Transverse colon (tissue), 4 donors: ENCODE results near the gene TCERG1L.

Experiments used
- CTCF ChIP-seq, 5 experiments: fragments of 200-600 bp in 3 of 5; fragments of 450-650 bp in 2 of 5; sonication (generic) in 3 of 5; IDR thresholded peaks; 1 replicate in 2 of 5; 2 replicates in 3 of 5; pipeline ENCODE4 v1.5.1; 2016 to 2017; ENCODE audit warnings: antibody characterized with exemption in 5 of 5, inconsistent platforms in 3 of 5, mild to moderate bottlenecking in 2 of 5, moderate library complexity in 1 of 5
- EP300 ChIP-seq: sonication (generic); formaldehyde crosslinking; IDR thresholded peaks from one replicate; pipeline ENCODE4 v1.6.1; 2017; ENCODE audit warnings: antibody characterized with exemption, low read depth
- POLR2AphosphoS5 ChIP-seq, 3 donors: sonication (generic); formaldehyde crosslinking; IDR thresholded peaks; one replicate each; pipeline ENCODE4 v1.6.1; 2016; ENCODE audit warnings: antibody characterized with exemption in 3 of 3

DNA sequence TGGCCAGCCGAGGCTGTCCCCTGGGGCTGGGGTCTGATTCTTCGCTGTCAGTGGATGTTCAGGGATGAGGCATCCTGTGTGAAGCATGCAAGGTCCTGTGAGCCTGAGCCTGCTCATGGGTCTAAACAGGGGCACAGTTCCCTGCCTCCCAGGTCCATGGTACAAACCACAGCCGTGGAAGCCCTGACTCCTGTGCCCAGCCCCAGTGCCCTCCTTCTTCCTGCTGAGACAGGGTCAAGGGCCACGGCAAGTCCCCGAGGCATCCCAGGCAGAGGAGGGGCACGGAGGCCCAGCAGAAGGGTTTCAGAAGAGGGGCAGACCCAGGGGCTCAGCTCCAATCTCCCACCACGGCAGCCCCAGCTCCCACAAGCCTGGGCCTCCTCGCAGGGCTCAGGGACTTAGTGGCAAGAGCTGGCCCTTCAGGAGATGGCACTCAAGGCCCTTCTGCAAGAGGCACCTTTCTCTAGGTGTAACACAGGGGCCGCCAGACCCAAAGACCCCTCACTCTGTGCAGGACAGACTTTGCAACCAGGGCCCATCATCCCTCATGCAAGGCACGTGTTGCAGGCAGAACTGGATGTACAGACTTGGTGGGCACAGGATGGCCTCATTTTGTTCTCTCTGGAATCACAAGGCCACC lies 248.8 kb downstream of the TCERG1L start:
- TF ChIP-seq POLR2AphosphoS5 (IDR thresholded peaks at IDR 0.05) (no peak), CTCF (IDR thresholded peaks at IDR 0.05) (no peak), EP300 (no peak)
